Right atrium auricular region (tissue), 2 donors: Measurements from ENCODE around the gene CTTNBP2NL. TPM values are rescaled to one million over a fixed set of nuclear protein-coding genes. Genes with fewer than 3 reads are reported as not detected.
"Not testable (repeated sequence)": the region's sequence is repeated elsewhere in the genome, so short reads cannot be mapped to it uniquely, and the experiment has no call there.

Experiments
- DNase-seq: peaks from one replicate; pipeline ENCODE4 v3.0.0-alpha.2; 2019; ENCODE audit warnings: low spot score
- H3K27ac ChIP-seq, 2 donors: fragments of 200-600 bp; sonication (generic); 1 replicate in 1 of 2; 2 replicates in 1 of 2; pipeline ENCODE4 v1.5.1; 2016 to 2019
- H3K27me3 ChIP-seq, 2 donors: fragments of 200-600 bp; sonication (generic); one replicate each; pipeline versions ENCODE4 v1.5.1 to v1.6.0; 2017 to 2019
- H3K36me3 ChIP-seq: fragments of 200-600 bp; sonication (generic); one replicate; pipeline ENCODE4 v1.5.1; 2016
- H3K4me1 ChIP-seq, 2 donors: fragments of 200-600 bp; sonication (generic); one replicate each; pipeline versions ENCODE4 v1.5.1 to v1.6.0; 2017 to 2019
- H3K4me3 ChIP-seq, 2 donors: fragments of 200-600 bp; sonication (generic); 1 replicate in 1 of 2; 2 replicates in 1 of 2; pipeline ENCODE4 v1.5.1; 2017 to 2019; ENCODE audit warnings: mild to moderate bottlenecking in 1 of 2, moderate library complexity in 1 of 2
- H3K9me3 ChIP-seq, 2 donors: fragments of 200-600 bp; sonication (generic); one replicate each; pipeline ENCODE4 v1.5.1; 2019
- CTCF ChIP-seq, 2 donors: fragments of 200-600 bp; sonication (generic); IDR thresholded peaks; one replicate each; pipeline ENCODE4 v1.5.1; 2019; ENCODE audit warnings: antibody characterized with exemption in 2 of 2
- total RNA-seq, 2 donors: library from RNA; depleted of rRNA; stranded (reverse); fragments of >200 nt; gene quantifications; one replicate each; pipeline ENCODE4 v1.1.0, GENCODE V29; 2016

Gene CTTNBP2NL
- total RNA-seq, 2 donors from 2014 or later = 10.2 to 13.4 TPM

GRCh38 chr1:112418099-112418892 is 22.3 kb downstream of the CTTNBP2NL start:
- TF ChIP-seq CTCF (IDR thresholded peaks at IDR 0.05) = no peak
- Histone ChIP-seq H3K9me3 (no peaks in the 10 kb centered on the region), H3K36me3 (peaks cover 17% of the 10 kb centered on the region), H3K27me3 (no peaks in the 10 kb centered on the region), H3K4me3 (no peak overlapping the region), H3K4me1 (no peaks in the 10 kb centered on the region), H3K27ac (no peak overlapping the region)
- no peak for DNase-seq

DNA sequence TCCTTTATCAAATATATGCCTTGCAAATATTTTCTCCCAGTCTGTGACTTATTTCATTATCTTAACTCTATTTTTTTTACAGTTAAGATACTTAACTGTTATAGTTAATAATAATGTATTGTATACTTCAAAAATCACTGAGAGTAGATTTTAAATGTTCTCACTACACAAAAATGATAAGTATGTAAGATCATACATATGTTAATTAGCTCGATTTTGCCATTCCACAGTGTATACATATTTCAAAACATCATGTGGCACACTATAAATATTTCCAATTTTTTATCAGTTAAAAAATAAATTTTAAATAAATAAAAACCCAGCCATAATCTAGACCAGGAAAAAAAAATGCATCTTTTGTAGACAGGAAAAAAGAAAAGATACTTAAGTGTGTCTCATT is 27.2 kb downstream of the CTTNBP2NL start:
- Histone ChIP-seq H3K27me3 (no peaks in the 10 kb centered on the region), H3K4me3 (no peak overlapping the region), H3K27ac (no peak overlapping the region), H3K36me3 (no peaks in the 10 kb centered on the region), H3K9me3 (no peaks in the 10 kb centered on the region), H3K4me1 (no peaks in the 10 kb centered on the region)
- TF ChIP-seq CTCF (IDR thresholded peaks at IDR 0.05) = no peak
- DNase-seq = no peak

DNA sequence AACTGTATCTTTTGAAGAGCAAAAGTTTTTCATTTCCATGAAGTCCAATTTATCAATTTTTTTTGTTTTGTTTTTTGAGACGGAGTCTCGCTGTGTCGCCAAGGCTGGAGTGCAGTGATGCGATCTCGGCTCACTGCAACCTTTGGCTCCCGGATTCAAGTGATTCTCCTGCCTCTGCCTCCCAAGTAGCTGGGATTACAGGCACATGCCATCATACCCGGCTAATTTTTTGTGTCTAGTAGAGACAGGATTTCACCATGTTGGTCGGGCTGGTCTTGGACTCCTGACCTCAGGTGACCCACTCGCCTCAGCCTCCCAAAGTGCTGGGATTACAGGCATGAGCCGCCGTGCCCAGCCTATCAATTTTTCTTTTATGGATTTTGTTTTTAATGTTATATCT is 27.7 kb downstream of the CTTNBP2NL start:
- not testable (repeated sequence) for H3K27me3 ChIP-seq, H3K4me1 ChIP-seq, DNase-seq, H3K4me3 ChIP-seq, H3K27ac ChIP-seq, H3K36me3 ChIP-seq, H3K9me3 ChIP-seq

DNA sequence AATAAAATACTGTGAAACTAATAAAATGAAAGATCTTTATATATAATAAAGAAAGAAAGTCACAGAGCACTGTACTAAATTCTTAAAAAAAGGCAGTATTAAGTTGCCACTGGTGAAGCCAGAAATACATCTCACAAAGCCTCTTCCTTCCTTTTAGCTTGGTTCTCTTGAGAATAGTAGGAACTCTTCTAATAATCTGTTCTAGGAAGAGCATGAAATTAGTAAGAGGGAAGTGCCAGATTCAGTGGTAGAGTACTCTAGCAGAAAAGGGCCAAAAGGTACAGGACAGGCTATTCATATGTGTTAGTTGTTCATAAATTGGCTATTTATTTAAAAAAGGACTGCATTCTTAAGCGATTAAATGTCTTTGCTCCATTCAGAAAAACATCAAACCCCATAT is 33.7 kb downstream of the CTTNBP2NL start:
- peak overlapping the region; percentile 60 to 67 for H3K27ac ChIP-seq
- no peak for TF ChIP-seq CTCF (IDR thresholded peaks at IDR 0.05)
- no peak for DNase-seq

GRCh38 chr1:112431038-112431437 is 35.0 kb downstream of the CTTNBP2NL start:
- Histone ChIP-seq H3K36me3 (no peaks in the 10 kb centered on the region), H3K27me3 (no peaks in the 10 kb centered on the region), H3K9me3 (no peaks in the 10 kb centered on the region), H3K27ac (peak overlapping the region; percentile 37 to 60), H3K4me1 (peaks cover 0 to 11% of the 10 kb centered on the region in 2 donors), H3K4me3 (no peak overlapping the region)
- no peak for DNase-seq
- TF ChIP-seq CTCF (IDR thresholded peaks at IDR 0.05) = no peak

More for the DNA sequence above, 33.7 kb downstream of the CTTNBP2NL start:
- no peaks in the 10 kb centered on the region for H3K36me3 ChIP-seq
- no peak overlapping the region for H3K4me3 ChIP-seq
- H3K27me3 ChIP-seq = no peaks in the 10 kb centered on the region
- H3K9me3 ChIP-seq = no peaks in the 10 kb centered on the region
- peaks cover 0 to 5% of the 10 kb centered on the region in 2 donors for H3K4me1 ChIP-seq

- no peak for TF ChIP-seq CTCF (IDR thresholded peaks at IDR 0.05)
- Histone ChIP-seq H3K27ac (peak overlapping the region; percentile 33 to 45), H3K4me3 (no peak overlapping the region), H3K9me3 (no peaks in the 10 kb centered on the region), H3K4me1 (peaks cover 0 to 40% of the 10 kb centered on the region in 2 donors), H3K36me3 (no peaks in the 10 kb centered on the region), H3K27me3 (no peaks in the 10 kb centered on the region)
- DNase-seq = no peak
Measured at GRCh38 chr1:112435448-112435847, 39.4 kb downstream of the CTTNBP2NL start.
